BJ (cell line): ENCODE measurements around the gene SUN1. TPM values are rescaled to one million over a fixed set of nuclear protein-coding genes. Genes with fewer than 3 reads are reported as not detected.
"Not testable (repeated sequence)": the region's sequence is repeated elsewhere in the genome, so short reads cannot be mapped to it uniquely, and the experiment has no call there.

Source experiments
- CTCF ChIA-PET: fragments of 350-600 bp; formaldehyde crosslinking; extraction: SDS; loops from one replicate; lab custom pipeline; 2021; ENCODE audit warnings: antibody characterized with exemption, inconsistent platforms; lab: Yijun Ruan, JAX
- POLR2A ChIA-PET: fragments of 300-600 bp; sonication (Branson Sonifier 250); formaldehyde crosslinking; extraction: SDS; loops from one replicate; lab custom pipeline; 2021; ENCODE audit warnings: antibody characterized with exemption; lab: Charles Lee
- DNase-seq: peaks from one replicate; pipeline ENCODE4 v3.0.0-alpha.2; 2011; ENCODE audit warnings: low read depth
- H3K27me3 ChIP-seq: 2 replicates; pipeline ENCODE4 v1.6.0; 2011; ENCODE audit warnings: low read length; ENCODE audit not compliant: control insufficient read depth, insufficient read depth
- H3K36me3 ChIP-seq: 2 replicates; pipeline ENCODE4 v1.5.1; 2011; ENCODE audit warnings: low read length; ENCODE audit not compliant: control insufficient read depth, insufficient read depth
- H3K4me3 ChIP-seq: 2 replicates; pipeline ENCODE4 v1.5.1; 2011; ENCODE audit warnings: low read depth, mild to moderate bottlenecking, control low read depth, low read length
- polyA plus RNA-seq: library from polyadenylated mRNA; depleted of rRNA; stranded (reverse); fragments of >200 nt; gene quantifications from 2 replicates; pipeline ENCODE4 v1.2.3, GENCODE V29; 2011
- TF ChIP-seq, protein P1 (sequence below): IDR thresholded peaks from 2 replicates; pipeline ENCODE4 v1.5.1; 2011; ENCODE audit warnings: low read depth, mild to moderate bottlenecking, control low read depth, inconsistent platforms, low read length, moderate library complexity; ENCODE audit not compliant: insufficient read depth

SUN1 gene
- polyA plus RNA-seq, 1 experiment, result 222 TPM

DNA sequence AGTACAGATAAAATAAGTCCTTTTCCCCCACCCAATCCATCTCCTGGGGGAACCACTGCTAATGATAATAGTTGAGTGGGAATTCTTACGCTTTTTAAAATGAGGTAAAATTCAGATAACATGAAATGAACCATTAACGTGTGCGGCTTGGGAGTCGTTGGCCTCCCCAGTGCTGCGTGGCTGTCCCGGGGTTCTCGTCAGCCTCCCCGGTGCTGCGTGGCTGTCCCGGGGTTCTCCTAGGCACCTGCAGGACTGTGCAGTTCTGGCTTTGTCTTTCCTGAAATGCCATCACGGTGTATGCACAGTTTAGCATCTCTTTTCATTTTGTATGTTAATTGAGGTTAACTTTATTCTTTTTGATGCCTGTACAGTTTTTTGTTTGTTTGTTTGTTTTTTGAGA lies 13.5 kb downstream of the SUN1 start:
- ChIA-PET POLR2A (no interaction called here), CTCF (interaction anchor here (0.7 to 2.0 kb wide), 2 partner anchors 11 to 27 kb away, joined by 3 to 9 read pairs; no protein-coding TSS in a partner anchor)
- no peak overlapping the region for H3K4me3 ChIP-seq
- H3K36me3 ChIP-seq, result peaks cover 14% of the 10 kb centered on the region
- TF ChIP-seq, protein P1, sequence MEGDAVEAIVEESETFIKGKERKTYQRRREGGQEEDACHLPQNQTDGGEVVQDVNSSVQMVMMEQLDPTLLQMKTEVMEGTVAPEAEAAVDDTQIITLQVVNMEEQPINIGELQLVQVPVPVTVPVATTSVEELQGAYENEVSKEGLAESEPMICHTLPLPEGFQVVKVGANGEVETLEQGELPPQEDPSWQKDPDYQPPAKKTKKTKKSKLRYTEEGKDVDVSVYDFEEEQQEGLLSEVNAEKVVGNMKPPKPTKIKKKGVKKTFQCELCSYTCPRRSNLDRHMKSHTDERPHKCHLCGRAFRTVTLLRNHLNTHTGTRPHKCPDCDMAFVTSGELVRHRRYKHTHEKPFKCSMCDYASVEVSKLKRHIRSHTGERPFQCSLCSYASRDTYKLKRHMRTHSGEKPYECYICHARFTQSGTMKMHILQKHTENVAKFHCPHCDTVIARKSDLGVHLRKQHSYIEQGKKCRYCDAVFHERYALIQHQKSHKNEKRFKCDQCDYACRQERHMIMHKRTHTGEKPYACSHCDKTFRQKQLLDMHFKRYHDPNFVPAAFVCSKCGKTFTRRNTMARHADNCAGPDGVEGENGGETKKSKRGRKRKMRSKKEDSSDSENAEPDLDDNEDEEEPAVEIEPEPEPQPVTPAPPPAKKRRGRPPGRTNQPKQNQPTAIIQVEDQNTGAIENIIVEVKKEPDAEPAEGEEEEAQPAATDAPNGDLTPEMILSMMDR, result no peak
- H3K27me3 ChIP-seq, result no peaks in the 10 kb centered on the region
- DNase-seq, result no peak

DNA sequence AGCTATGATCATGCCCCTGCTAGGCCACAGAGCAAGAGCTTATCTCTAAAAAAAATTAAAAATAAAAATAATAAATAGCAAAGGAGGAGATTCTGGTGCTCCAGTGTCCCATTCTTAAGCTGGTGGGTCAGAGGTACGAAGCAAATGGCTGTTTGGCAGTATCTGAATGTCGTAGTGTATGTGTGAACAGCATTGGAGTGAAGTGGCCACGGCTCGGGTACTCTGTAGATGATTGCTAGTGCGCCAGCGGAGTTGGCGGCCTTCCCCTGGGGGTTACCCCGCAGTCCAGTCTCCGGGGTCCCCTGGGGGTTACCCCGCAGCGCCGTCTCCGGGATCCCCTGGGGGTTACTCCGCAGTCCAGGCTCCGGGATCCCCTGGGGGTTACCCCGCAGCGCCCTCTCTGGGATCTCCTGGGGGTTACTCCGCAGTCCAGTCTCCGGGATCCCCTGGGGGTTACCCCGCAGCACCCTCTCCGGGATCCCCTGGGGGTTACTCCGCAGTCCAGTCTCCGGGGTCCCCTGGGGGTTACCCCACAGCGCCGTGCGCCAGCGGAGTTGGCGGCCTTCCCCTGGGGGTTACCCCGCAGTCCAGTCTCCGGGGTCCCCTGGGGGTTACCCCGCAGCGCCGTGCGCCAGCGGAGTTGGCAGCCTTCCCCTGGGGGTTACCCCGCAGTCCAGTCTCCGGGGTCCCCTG lies 14.8 kb downstream of the SUN1 start:
- POLR2A ChIA-PET, result not testable (repeated sequence)

DNA sequence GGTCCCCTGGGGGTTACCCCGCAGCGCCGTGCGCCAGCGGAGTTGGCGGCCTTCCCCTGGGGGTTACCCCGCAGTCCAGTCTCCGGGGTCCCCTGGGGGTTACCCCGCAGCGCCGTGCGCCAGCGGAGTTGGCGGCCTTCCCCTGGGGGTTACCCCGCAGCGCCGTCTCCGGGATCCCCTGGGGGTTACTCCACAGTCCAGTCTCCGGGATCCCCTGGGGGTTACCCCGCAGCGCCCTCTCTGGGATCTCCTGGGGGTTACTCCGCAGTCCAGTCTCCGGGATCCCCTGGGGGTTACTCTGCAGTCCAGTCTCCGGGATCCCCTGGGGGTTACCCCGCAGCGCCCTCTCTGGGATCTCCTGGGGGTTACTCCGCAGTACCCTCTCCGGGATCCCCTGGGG lies 15.5 kb downstream of the SUN1 start:
- H3K27me3 ChIP-seq, DNase-seq, H3K4me3 ChIP-seq, POLR2A ChIA-PET: not testable (repeated sequence)
- H3K36me3 ChIP-seq, result peaks cover 17% of the 10 kb centered on the region
- CTCF ChIA-PET, result interaction anchor here (1.2 kb wide), 2 partner anchors 8 to 26 kb away, joined by 3 to 4 read pairs; no protein-coding TSS in a partner anchor

More for the DNA sequence above, 14.8 kb downstream of the SUN1 start:
- not testable (repeated sequence) for DNase-seq, H3K27me3 ChIP-seq, H3K4me3 ChIP-seq
- peaks cover 18% of the 10 kb centered on the region for H3K36me3 ChIP-seq
- CTCF ChIA-PET, result interaction anchor here (0.8 to 2.0 kb wide), 3 partner anchors 11 to 26 kb away, joined by 3 to 9 read pairs (median 3); no protein-coding TSS in a partner anchor

DNA sequence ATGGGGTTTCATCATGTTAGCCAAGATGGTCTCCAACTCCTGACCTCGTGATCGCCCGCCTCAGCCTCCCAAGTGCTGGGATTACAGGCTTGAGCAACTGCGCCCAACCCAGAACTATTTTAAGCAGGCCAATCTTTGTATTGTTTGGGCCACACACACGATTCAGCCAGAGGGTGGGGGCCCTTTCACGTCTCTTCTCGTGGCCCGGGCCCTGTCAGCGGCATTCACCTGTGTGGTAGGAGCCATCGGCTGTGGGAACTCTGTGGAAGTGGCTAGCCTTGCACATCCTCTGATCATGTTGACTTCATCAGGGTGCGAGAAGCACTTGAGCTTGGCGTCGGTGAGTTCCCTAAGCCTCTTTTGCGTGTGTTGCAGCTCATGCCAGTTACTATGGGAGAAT lies 16.9 kb downstream of the SUN1 start:
- H3K4me3 ChIP-seq, result no peak overlapping the region
- no peak for DNase-seq
- H3K36me3 ChIP-seq, result peaks cover 22% of the 10 kb centered on the region
- POLR2A ChIA-PET, result no interaction called here
- TF ChIP-seq, protein P1, result no peak
- CTCF ChIA-PET, result interaction anchor here (0.6 to 1.2 kb wide), 3 partner anchors 10 to 792 kb away, joined by 3 to 4 read pairs (median 3); no protein-coding TSS in a partner anchor
- no peaks in the 10 kb centered on the region for H3K27me3 ChIP-seq

DNA sequence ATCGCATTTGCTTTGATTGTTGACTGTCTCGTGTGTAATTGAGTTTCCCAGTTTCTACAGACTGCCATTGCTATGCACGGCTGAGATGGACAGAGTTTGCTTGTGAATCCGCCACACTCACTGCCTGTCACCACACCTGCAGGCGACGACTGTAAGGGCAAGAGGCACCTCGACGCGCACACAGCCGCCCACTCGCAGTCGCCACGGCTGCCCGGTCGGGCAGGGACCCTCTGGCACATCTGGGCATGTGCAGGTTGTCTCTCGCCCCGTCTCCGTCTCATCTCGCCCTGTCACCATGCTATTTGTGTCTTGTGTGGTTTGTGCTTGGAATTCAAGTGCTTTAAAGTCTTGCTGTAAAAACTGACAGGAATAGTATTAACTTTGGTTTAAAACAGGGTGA lies 17.5 kb downstream of the SUN1 start:
- no peak for DNase-seq
- TF ChIP-seq, protein P1, result no peak
- Histone ChIP-seq H3K27me3 (no peaks in the 10 kb centered on the region), H3K4me3 (no peak overlapping the region), H3K36me3 (peaks cover 21% of the 10 kb centered on the region)
- CTCF ChIA-PET, result interaction anchor here (0.6 kb wide), 1 partner anchor 793 kb away, joined by 3 read pairs; no protein-coding TSS in a partner anchor
- POLR2A ChIA-PET, result no interaction called here

DNA sequence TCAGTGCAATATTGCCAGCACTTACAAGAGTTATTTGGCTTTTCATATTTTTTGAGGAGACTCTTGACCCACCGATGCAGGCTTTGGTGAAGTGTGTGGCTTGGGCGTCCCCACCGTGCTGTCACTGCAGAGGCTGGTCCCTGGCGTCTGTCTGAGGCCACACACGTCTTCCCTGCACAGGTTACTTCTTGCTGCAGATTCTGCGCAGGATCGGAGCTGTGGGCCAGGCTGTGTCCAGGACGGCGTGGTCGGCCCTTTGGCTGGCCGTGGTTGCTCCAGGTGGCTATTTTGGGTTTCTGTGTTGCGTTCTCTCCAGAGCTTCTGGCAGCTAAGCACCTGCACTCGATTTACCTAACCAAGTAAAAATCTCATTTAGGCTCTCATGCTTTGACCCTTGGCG lies 18.9 kb downstream of the SUN1 start:
- Histone ChIP-seq H3K27me3 (no peaks in the 10 kb centered on the region), H3K36me3 (peaks cover 30% of the 10 kb centered on the region), H3K4me3 (no peak overlapping the region)
- ChIA-PET POLR2A (no interaction called here), CTCF (interaction anchor here (1.2 kb wide), 1 partner anchor 64 kb away, joined by 6 read pairs; no protein-coding TSS in a partner anchor)
- no peak for DNase-seq
- TF ChIP-seq, protein P1, result no peak
